Stimulated activated CD8-positive, alpha-beta memory T cell treated with anti-CD3 and anti-CD28 coated beads, Interleukin-12 subunit alpha, Interleukin-12 subunit beta, amount 100 ng/mL, for 1 hour (primary cell): ENCODE results near the gene CSNK1G2.

Experiments
- DNase-seq: peaks from one replicate; pipeline ENCODE4 v3.0.0-alpha.2; 2020; ENCODE audit warnings: low read depth

The CSNK1G2 gene

DNA sequence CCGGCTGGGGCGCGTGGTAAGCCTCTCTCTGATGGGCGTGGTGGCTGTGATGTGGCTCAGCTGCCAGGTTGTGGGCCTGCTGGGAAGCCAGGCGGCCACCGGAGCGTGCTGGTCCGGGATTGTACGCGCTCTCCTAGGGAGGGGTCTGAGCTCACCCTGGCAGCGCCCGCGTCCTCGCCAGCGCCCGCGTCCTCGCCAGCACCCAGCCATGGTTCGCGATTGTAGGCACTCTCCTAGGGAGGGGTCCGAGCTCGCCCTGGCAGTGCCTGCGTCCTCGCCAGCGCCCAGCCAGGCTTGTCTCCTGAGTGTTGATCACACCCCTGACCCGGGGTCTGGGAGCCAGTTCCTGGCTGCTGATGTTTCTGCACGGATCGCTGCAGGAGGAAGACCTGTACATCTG lies 22.0 kb upstream of the CSNK1G2 start:
- DNase-seq, result no peak

DNA sequence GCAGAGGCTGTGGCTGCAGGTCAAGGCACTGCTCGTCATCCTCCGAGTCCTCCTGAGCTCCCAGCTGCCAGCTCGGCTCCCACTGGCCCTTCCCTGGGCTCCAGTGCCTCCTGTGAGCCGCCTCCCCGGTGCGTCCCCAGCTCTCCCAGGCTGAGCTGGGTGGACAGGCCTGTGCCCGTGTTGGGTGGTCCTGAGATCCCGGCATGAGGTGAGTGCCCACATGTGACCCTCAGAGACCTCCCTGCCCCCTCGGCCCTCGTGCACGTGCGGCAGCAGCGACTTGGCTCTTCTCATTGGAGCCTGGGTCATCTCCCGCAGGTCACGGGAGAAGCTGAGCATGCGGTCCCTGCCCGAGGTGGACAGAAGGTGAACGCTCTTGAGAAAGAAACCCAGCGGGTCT lies 20.3 kb upstream of the CSNK1G2 start:
- no peak for DNase-seq

- DNase-seq, result no peak
These were observed 19.6 kb upstream of the CSNK1G2 start for GRCh38 chr19:1921326-1921725.

DNA sequence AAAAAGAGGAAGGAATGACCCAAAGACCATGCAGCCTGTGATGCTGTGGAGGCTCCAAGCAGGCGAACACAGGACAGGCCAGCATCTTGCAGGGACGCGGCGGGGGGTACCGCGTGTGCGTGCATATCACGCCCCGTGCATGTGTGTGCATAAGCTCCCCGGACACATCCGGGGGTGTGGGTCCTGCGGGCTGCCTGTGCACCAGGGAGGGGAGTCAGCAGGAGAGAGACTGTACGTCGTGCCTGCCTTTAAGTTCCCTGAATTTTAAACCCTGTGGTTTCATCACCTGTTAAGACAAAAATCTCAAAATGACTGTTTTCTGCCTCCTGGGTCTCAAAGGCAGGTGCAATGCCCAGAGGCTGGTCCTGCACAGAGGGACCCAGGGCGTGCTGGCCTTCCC lies 19.1 kb upstream of the CSNK1G2 start:
- DNase-seq, result no peak

DNA sequence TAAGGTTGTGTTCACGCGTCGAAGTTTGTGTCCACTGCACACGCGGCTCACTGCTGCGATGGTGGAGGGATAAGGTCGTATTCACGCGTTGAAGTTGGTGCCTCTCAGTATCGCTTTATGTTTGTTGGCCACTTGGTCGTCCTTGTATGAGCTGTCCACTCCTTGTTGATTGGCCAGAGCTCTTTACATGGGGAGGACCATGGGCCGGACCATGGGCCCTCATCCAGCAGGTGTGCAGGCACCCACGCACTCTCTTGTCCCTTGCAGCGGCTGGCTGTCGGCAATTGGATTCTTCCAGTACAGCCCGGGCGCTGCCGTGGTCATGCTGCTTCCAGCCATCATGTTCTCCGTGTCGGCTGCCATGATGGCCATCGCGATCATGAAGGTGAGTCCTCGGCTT lies 18.2 kb upstream of the CSNK1G2 start:
- no peak for DNase-seq

GRCh38 chr19:1923319-1923718 lies 17.7 kb upstream of the CSNK1G2 start:
- DNase-seq, result no peak

DNA sequence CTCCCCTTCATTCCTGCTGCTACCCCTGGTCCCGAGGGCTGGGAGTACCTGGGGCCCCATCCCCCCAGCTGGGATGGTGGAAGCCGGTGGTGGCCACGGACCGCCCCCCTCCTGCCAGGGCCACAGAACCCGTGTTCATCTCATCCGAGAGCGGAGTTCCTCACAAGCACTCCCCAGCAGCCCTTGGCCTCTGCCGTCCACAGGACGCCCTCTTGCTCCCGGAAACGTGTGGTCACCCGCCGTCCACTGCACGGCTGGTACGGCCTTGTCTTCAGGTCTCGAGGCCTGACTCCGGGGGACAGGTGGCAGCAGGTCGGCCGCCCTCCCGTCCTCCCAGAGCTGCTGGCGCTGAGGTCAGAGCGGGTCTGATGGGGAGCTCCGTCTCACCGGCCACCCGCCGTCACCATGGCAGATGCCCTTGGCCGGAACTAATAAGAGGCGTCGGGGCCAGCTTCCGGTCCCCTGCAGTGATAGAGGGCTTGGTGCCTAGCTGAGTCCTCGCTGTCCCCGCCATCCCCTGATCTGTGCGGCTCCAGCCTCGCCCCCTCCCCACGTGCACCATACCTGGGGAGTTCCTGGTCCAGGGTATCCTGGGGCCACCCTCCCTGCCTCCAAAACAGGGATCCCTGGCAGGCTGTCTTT lies 16.5 kb upstream of the CSNK1G2 start:
- DNase-seq, result no peak

- no peak for DNase-seq
These were observed 15.4 kb upstream of the CSNK1G2 start for GRCh38 chr19:1925544-1925943.

DNA sequence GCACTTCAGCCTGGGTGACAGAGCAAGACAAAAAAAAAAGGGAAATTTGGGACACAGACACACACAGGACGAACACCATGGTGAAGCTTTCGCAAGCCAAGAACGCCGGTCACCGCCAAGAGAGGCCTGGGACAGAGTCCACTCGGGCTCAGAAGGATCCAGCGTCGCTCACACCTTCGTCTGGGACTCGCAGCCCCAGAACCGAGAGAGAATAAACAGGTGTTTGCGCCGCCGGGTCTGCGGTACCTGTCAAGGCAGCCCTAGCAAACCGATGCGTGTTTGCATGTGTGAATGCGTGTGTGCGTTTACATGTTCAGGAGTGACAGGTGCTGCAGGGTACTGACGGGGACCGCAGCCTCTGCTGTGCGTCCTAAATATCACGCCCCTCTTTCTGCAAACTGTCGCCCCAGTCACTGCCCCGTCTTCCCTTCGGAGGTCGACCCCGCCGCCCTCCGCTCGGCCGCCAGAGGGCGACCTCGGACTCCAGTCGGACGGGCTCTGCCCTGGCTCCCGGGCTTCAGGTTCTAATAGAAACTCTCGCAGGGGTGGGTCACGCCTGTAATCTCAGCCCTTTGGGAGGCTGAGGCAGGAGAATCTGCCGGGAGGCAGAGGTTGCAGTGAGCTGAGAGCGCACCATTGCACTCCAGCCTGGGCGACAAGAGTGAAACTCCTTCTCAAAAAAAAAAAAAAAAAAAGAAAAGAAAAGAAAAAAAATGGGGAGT lies 11.8 kb upstream of the CSNK1G2 start:
- DNase-seq, result peak; percentile 67

DNA sequence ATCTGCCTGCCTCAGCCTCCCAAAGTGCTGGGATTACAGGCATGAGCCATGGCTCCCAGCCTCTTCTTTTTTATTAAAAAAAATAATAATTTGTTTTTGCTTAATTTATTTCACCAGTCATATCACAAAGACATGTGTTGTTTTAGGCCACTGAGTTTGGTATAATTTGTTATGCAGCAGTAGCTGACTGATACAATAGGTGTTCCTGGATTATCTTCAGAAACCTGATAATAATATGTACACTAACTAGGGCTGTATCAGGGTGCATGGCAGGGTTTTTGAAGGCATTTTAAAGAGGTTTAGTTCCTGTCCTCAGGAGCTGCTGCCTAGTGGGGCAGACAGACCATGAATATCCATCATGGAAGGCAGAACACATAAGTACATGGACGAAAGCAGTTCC lies 9.5 kb upstream of the CSNK1G2 start:
- no peak for DNase-seq

DNA sequence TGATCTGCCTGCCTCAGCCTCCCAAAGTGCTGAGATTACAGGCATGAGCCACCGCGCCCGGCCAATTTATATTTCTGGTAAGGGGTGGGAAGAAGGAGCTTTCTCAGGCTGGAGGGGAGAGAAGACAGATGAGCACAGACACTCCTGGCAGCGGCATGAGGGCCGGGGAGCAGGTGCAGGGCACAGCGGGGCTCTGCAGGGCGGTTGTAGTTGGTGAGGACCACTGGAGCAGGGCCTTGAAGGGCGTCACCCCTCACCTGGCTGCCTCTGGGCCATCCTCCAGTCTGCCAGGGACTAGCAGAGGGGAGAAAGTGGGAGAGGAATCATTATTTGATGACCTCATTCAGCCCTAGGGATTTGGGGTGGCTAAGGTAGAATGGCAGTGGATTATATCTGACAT lies 8.6 kb upstream of the CSNK1G2 start:
- DNase-seq, result no peak

GRCh38 chr19:1933244-1933643 lies 7.7 kb upstream of the CSNK1G2 start:
- no peak for DNase-seq

- no peak for DNase-seq
These were observed 7.0 kb upstream of the CSNK1G2 start for GRCh38 chr19:1933942-1934341.

DNA sequence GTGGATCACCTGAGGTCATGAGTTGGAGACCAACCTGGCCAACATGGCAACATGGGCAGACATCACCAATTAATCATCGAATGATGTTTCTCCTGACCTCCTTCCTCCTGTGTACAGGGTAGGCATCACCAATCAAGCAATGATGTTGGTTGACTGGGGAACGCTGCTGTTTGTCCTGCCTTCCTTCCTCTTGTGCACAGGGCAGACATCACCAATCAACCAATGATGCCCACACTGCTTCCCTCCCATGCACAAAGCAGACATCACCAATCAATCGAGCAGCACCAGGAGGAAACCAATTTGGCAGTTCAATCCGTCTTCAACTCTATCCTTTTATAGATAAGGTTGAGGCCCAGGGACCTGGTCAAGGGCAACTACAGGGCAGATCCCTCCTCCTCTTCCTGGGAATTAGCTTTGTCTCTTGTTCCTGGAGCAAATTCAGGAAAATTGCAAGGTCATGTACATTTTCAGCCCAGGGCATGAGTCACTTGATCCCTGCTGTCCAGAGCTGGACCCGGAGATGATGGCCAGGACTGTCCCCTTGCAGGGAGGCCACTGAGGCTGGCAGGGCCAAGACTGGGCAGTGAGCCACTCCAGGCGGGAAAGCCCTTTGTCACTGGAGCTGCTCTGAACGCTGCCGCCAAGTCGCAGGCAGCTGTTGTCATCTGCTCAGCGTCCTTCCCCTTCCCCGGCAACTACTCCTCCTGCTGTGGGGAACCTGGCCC lies 5.3 kb upstream of the CSNK1G2 start:
- DNase-seq, result no peak

GRCh38 chr19:1936430-1936829 lies 4.5 kb upstream of the CSNK1G2 start:
- no peak for DNase-seq

- no peak for DNase-seq
These were observed 3.9 kb upstream of the CSNK1G2 start for GRCh38 chr19:1936916-1937610.

DNA sequence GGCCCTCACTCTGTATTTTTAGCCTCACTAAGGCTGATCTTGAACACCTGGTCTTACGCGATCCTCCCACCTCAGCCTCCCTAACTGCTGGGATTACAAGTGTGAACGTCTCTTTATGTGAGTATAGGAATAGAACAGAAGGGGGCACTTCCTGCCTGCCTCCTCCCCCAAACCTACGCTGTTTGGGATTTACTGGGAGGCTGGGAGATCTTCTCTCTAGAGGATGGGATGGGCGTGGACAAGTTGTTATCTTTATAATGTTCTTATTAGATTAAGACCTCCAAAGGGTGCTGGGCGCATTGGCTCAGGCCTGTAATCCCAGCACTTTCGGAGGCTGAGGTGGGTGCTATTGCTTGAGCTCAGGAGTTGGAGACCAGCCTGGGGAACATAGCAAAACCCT lies 2.9 kb upstream of the CSNK1G2 start:
- no peak for DNase-seq

DNA sequence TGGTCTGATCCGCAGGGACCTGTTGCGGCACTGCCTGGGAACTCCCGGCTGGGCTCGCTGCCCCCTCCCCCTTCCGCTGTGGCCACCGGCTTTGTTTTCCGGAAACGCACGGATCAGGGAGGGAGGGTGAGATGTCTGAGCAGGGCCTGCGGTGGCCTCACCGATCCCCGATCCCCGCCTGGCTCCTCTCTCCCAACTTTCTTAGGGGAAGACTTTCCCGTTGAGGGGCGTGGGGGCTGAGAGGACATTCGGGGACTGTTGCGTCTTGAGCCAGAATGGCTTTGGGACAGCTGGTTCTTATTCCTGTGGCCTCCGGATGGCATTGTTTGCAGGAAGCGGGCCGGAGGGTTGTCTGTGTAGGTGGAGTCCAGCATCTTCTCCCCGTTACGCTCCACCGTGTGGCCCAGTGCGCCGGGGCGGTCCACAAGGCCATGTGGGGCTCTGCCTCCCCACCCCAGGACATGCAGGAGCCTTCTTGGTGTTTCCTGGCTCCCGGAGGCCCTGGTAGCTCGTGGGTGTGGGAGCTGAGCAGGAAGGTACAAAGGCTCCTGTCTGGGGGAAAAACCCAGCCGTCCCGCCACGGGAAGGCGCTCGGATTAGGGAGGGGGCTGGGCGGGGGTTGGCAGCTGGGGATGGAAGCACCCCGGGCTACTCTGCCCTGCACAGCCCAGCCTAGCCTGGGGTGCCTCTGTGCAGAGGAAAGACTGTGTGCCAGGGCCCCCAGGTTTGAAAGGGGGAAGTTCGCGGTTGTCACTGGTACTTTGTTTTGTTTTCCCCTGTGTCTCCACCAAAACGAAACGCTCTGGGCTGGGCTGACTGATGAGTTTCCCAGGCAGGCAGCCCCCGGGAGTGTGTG lies 1.3 kb downstream of the CSNK1G2 start:
- peak; percentile 64 for DNase-seq

DNA sequence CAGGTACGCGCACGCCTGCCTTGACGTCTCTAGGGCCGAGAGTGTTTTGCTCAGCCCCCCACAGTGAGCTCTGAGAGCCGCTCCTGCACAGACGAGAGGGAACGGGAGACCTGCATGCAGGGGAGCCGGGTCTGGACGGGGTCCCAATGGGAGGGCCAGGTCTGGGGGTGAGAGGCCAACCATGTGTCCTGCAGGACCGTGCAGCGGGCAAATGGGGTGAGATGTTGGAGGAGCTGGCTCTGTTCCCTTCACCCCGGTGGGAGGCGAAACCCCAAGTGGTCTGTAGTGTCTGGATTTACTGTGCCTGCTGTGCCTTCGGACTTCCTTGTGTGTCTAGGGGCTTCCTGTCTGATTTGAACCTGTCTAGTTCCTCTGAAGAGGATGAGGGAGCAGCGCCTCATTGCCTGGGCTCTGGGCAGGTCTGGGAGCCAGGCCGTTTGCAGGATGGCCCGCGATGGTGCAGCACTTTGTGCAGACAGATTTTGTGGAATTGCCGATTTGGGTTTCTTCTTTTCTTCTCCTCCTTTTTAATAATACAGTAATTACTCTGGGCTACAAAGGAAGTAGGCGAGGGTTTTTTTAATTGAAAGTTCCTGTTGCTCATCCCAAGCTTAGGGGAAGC lies 2.1 kb downstream of the CSNK1G2 start:
- DNase-seq, result no peak

DNA sequence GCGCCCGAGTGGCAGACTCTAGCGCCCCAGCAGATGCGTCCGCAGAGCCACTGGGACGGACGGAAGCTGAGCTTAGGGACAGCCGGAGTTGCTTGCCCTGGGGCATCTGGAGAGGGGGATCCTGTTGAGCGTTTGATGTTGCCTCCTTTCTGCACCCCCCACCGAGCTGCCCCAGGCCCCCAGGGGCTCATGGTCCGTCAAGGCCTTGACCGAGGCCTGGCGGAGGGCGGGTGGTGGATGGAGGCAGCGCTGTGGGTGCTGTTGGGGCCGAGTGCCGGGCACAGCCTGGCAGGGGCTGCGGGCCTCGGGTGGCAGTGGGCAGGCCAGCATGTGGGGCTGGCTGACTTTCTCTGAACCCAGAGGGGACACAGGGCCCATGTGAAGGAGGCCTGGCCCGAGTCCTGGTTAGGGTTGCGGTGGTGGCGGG lies 2.7 kb downstream of the CSNK1G2 start:
- DNase-seq, result no peak
